Measurements from ENCODE around the gene NOL9.

DNA sequence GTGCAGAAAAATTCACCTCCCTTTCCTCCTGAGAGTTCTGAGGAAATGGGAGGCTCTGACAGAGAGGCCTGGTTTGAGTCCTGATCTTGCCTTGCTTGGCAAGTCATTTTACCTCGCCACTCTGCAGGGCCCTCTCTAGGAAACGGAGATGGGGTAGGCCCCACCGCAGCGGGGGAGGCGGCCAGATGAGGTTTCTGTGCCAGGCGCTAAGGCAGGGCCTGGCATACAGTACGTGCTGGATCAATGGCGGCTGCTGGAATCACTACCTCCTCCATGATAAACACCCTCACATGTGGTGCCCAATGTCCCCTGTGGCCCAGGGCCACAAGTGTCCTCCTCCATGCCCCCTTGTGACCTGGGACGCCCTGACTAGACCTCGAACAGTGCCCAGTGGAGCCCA lies 62.3 kb downstream of the NOL9 start:
- TF ChIP-seq, protein P1, sequence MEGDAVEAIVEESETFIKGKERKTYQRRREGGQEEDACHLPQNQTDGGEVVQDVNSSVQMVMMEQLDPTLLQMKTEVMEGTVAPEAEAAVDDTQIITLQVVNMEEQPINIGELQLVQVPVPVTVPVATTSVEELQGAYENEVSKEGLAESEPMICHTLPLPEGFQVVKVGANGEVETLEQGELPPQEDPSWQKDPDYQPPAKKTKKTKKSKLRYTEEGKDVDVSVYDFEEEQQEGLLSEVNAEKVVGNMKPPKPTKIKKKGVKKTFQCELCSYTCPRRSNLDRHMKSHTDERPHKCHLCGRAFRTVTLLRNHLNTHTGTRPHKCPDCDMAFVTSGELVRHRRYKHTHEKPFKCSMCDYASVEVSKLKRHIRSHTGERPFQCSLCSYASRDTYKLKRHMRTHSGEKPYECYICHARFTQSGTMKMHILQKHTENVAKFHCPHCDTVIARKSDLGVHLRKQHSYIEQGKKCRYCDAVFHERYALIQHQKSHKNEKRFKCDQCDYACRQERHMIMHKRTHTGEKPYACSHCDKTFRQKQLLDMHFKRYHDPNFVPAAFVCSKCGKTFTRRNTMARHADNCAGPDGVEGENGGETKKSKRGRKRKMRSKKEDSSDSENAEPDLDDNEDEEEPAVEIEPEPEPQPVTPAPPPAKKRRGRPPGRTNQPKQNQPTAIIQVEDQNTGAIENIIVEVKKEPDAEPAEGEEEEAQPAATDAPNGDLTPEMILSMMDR (conservative IDR thresholded peaks at IDR 0.05 in 1 of 2, IDR thresholded peaks at IDR 0.05 in 1 of 2; ENCODE audit: extremely low read depth in 1 of 2, insufficient read depth in 1 of 2, low read depth in 1 of 2, low read length in 2 of 2): no peak
- no peak for TF ChIP-seq EZH2 (IDR thresholded peaks at IDR 0.05; ENCODE audit: borderline replicate concordance, low read length)

Data from mammary epithelial cell (primary cell).